Fibroblast of pulmonary artery (primary cell): Measurements from ENCODE around the gene TMEM86A.

Experiments used
- DNase-seq: peaks from one replicate; pipeline ENCODE4 v3.0.0-alpha.2; 2010; ENCODE audit warnings: low read depth
- H3K4me3 ChIP-seq: replicated peaks from 2 replicates; pipeline ENCODE4 v1.5.1; 2011; ENCODE audit warnings: low read depth, mild to moderate bottlenecking, control low read depth, low read length, moderate library complexity
- CTCF ChIP-seq: IDR thresholded peaks from 2 replicates; pipeline ENCODE4 v1.5.1; 2011; ENCODE audit warnings: mild to moderate bottlenecking, control low read depth, low read length, inconsistent platforms; ENCODE audit errors: missing control alignments

Gene TMEM86A

GRCh38 chr11:18733202-18733601 lies 34.6 kb downstream of the TMEM86A start:
- no peak for DNase-seq
- no peak for TF ChIP-seq CTCF

GRCh38 chr11:18736590-18737148 lies 38.1 kb downstream of the TMEM86A start:
- TF ChIP-seq CTCF = no peak
- H3K4me3 ChIP-seq = no peak overlapping the region
- DNase-seq = no peak

More at GRCh38 chr11:18733202-18733601, 34.6 kb downstream of the TMEM86A start:
- H3K4me3 ChIP-seq = no peak overlapping the region

- no peak for TF ChIP-seq CTCF
- H3K4me3 ChIP-seq = no peak overlapping the region
- DNase-seq = no peak
Observed at GRCh38 chr11:18737642-18738041, 39.1 kb downstream of the TMEM86A start.

GRCh38 chr11:18739685-18740084 lies 41.1 kb downstream of the TMEM86A start:
- H3K4me3 ChIP-seq = no peak overlapping the region
- DNase-seq = no peak
- TF ChIP-seq CTCF = no peak

GRCh38 chr11:18741783-18742182 lies 43.2 kb downstream of the TMEM86A start:
- no peak overlapping the region for H3K4me3 ChIP-seq
- no peak for DNase-seq
- no peak for TF ChIP-seq CTCF

GRCh38 chr11:18743365-18743764 lies 44.8 kb downstream of the TMEM86A start:
- no peak for DNase-seq
- H3K4me3 ChIP-seq = no peak overlapping the region
- no peak for TF ChIP-seq CTCF

- H3K4me3 ChIP-seq = no peak overlapping the region
- no peak for DNase-seq
- TF ChIP-seq CTCF = no peak
Observed at GRCh38 chr11:18743900-18744514, 45.4 kb downstream of the TMEM86A start.
